ENCODE results near the gene DLX2. TPM values are rescaled to one million over a fixed set of nuclear protein-coding genes. Genes with fewer than 3 reads are reported as not detected.

The DLX2 gene
- total and polyA plus RNA-seq, 2 of the 13 experiments (the other 11 are each of a cell fraction or from before 2014, with no cell fraction given) = 0.07 to 0.15 TPM

- TF ChIP-seq HNF1A (IDR thresholded peaks at IDR 0.05; ENCODE audit: low read depth) (no peak), HNF1A (CRISPR knock-in tag; IDR thresholded peaks at IDR 0.05; ENCODE audit: borderline replicate concordance) (0 out of 2 replicates have a peak, but pooled peaks have one; percentile 16), AKNA (CRISPR knock-in tag; IDR thresholded peaks at IDR 0.05; ENCODE audit: borderline replicate concordance) (no peak; the same call in 1 of the 2 replicates), PAWR (CRISPR knock-in tag; IDR thresholded peaks at IDR 0.05; ENCODE audit: borderline replicate concordance) (no peak), CHD2 (IDR thresholded peaks at IDR 0.05; ENCODE audit: low read depth, low read length) (no peak), ZFP36L1 (CRISPR knock-in tag; IDR thresholded peaks at IDR 0.05) (peak; percentile 78; the same call in 1 of the 2 replicates), NR3C1 (CRISPR knock-in tag; IDR thresholded peaks at IDR 0.05) (no peak), HOXD1 (CRISPR knock-in tag; IDR thresholded peaks at IDR 0.05) (peak; percentile 91), ZNF317 (CRISPR knock-in tag; IDR thresholded peaks at IDR 0.05) (peak; percentile 87), ZNF275 (CRISPR knock-in tag; IDR thresholded peaks at IDR 0.05; ENCODE audit: borderline replicate concordance) (peak; percentile 46; the same call in 1 of the 2 replicates), TBX3 (IDR thresholded peaks at IDR 0.05; ENCODE audit: borderline replicate concordance) (peak; percentile 49; the same call in 1 of the 2 replicates)
Measured at GRCh38 chr2:172102391-172103359, at the start of gene DLX2 (continued).
